Cardiac muscle cell (in vitro differentiated cells and primary cell): ENCODE measurements around the gene PSKH1. TPM values are rescaled to one million over a fixed set of nuclear protein-coding genes. Genes with fewer than 3 reads are reported as not detected.

Experiments used
- DNase-seq, 2 donors: peaks; one replicate each; pipeline versions ENCODE4 v3.0.0 to v3.0.0-alpha.2; 2010 to 2017; ENCODE audit warnings: low read depth in 1 of 2, low spot score in 1 of 2
- H3K27ac ChIP-seq: fragments of 200-600 bp; sonication (generic); 2 replicates; pipeline ENCODE4 v1.5.1; 2016
- H3K27me3 ChIP-seq: fragments of 200-600 bp; sonication (generic); 2 replicates; pipeline ENCODE4 v1.6.0; 2016; ENCODE audit warnings: control low read depth
- H3K36me3 ChIP-seq: fragments of 200-600 bp; sonication (generic); 2 replicates; pipeline ENCODE4 v1.5.1; 2016; ENCODE audit warnings: control low read depth
- H3K4me1 ChIP-seq: fragments of 200-600 bp; sonication (generic); 2 replicates; pipeline ENCODE4 v1.8.1; 2017; ENCODE audit warnings: low read depth, mild to moderate bottlenecking, mixed run types
- H3K4me3 ChIP-seq: fragments of 200-600 bp; sonication (generic); 2 replicates; pipeline ENCODE4 v1.5.1; 2016; ENCODE audit warnings: mild to moderate bottlenecking
- H3K9me3 ChIP-seq: fragments of 200-600 bp; sonication (generic); 2 replicates; pipeline ENCODE4 v1.5.1; 2017; ENCODE audit warnings: low read depth, mild to moderate bottlenecking, control low read depth
- polyA plus RNA-seq: library from polyadenylated mRNA; unstranded; fragments of >200 nt; fragmentation: Nextera tagmentation; extraction: Ambion mirVana; gene quantifications from 2 replicates; pipeline ENCODE4 v1.2.1, GENCODE V29; 2016
- total RNA-seq: library from RNA; depleted of rRNA; stranded (reverse); fragments of >200 nt; gene quantifications from 2 replicates; pipeline ENCODE4 v1.2.3, GENCODE V29; 2016
- TF ChIP-seq, protein P1 (sequence below): IDR thresholded peaks from 2 replicates; pipeline ENCODE4 v1.5.1; 2012; ENCODE audit warnings: low read depth, mild to moderate bottlenecking, low read length

The PSKH1 gene
- total and polyA plus RNA-seq, 2 experiments from 2014 or later = 31.0 to 48.8 TPM

GRCh38 chr16:67856927-67857546 lies 36.0 kb upstream of the PSKH1 start:
- H3K4me3 ChIP-seq = no peak overlapping the region
- TF ChIP-seq, protein P1, sequence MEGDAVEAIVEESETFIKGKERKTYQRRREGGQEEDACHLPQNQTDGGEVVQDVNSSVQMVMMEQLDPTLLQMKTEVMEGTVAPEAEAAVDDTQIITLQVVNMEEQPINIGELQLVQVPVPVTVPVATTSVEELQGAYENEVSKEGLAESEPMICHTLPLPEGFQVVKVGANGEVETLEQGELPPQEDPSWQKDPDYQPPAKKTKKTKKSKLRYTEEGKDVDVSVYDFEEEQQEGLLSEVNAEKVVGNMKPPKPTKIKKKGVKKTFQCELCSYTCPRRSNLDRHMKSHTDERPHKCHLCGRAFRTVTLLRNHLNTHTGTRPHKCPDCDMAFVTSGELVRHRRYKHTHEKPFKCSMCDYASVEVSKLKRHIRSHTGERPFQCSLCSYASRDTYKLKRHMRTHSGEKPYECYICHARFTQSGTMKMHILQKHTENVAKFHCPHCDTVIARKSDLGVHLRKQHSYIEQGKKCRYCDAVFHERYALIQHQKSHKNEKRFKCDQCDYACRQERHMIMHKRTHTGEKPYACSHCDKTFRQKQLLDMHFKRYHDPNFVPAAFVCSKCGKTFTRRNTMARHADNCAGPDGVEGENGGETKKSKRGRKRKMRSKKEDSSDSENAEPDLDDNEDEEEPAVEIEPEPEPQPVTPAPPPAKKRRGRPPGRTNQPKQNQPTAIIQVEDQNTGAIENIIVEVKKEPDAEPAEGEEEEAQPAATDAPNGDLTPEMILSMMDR = no peak
- no peak overlapping the region for H3K27ac ChIP-seq
- peaks cover 5% of the 10 kb centered on the region for H3K4me1 ChIP-seq
- peaks cover 3% of the 10 kb centered on the region for H3K36me3 ChIP-seq
- DNase-seq = no peak
- no peaks in the 10 kb centered on the region for H3K27me3 ChIP-seq
- H3K9me3 ChIP-seq = no peaks in the 10 kb centered on the region

- H3K9me3 ChIP-seq = no peaks in the 10 kb centered on the region
- no peak overlapping the region for H3K27ac ChIP-seq
- H3K4me1 ChIP-seq = peaks cover 8% of the 10 kb centered on the region
- TF ChIP-seq, protein P1 = no peak
- no peak overlapping the region for H3K4me3 ChIP-seq
- H3K36me3 ChIP-seq = peaks cover 3% of the 10 kb centered on the region
- peak in 1 of 2 donors; percentile 93 for DNase-seq
- no peaks in the 10 kb centered on the region for H3K27me3 ChIP-seq
Observed at GRCh38 chr16:67857547-67858233, 35.4 kb upstream of the PSKH1 start.

GRCh38 chr16:67858500-67858899 lies 34.6 kb upstream of the PSKH1 start:
- H3K9me3 ChIP-seq = no peaks in the 10 kb centered on the region
- no peak for DNase-seq
- peaks cover 3% of the 10 kb centered on the region for H3K36me3 ChIP-seq
- TF ChIP-seq, protein P1 = no peak
- no peak overlapping the region for H3K4me3 ChIP-seq
- no peaks in the 10 kb centered on the region for H3K27me3 ChIP-seq
- H3K27ac ChIP-seq = no peak overlapping the region
- H3K4me1 ChIP-seq = peaks cover 12% of the 10 kb centered on the region

DNA sequence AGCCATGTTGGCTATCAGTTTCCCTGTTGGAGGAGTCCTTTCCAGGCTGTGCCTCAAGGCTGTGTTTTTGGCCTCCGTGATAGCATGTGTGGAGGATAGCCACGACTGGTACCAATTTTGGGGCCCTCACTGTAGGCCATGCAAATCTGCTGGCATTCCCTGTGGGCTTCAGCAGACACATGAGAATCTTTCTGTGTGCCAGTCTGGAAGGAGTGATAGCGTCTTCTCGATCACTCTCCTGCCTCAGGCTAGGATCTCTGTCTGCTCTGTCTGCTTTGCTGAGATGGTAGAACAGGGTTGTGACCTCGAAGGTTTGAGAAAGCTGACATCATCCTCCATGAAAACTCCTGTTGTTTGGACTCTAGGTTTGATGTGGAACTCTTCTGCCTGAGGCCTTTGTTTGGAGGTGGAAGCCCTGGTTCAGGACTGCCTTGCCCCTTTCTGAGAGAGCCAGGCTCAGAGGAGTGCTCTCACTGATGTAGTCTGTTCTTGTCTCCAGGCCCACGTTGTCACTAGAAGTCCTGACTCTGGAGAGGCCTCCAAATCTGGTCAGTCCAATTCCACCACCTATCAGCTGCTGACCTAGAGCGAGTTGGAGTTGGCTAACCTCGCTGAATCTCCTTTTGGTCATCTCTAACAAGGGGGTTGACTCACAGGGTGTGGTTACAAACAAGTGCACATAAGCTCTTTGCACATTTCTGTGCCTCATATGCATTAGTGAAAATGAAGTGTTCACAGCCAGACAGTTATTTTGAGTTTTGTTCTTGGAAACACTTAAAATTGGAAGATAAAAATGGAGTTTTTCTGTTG lies 32.3 kb upstream of the PSKH1 start:
- H3K27ac ChIP-seq = no peak overlapping the region

GRCh38 chr16:67861877-67862276 lies 31.2 kb upstream of the PSKH1 start:
- Histone ChIP-seq H3K4me1 (peaks cover 12% of the 10 kb centered on the region), H3K9me3 (no peaks in the 10 kb centered on the region), H3K36me3 (peaks cover 6% of the 10 kb centered on the region), H3K4me3 (no peak overlapping the region), H3K27ac (no peak overlapping the region), H3K27me3 (no peaks in the 10 kb centered on the region)
- DNase-seq = no peak
- TF ChIP-seq, protein P1 = no peak

More for the DNA sequence above, 32.3 kb upstream of the PSKH1 start:
- Histone ChIP-seq H3K4me1 (peaks cover 12% of the 10 kb centered on the region), H3K36me3 (peaks cover 3% of the 10 kb centered on the region), H3K9me3 (no peaks in the 10 kb centered on the region), H3K27me3 (no peaks in the 10 kb centered on the region), H3K4me3 (no peak overlapping the region)
- no peak for DNase-seq
- TF ChIP-seq, protein P1 = no peak
